ENCODE results near the gene INSYN2A.

The INSYN2A gene

GRCh38 chr10:127151541-127151940, 44.9 kb downstream of the INSYN2A start:
- no peak for DNase-seq

DNA sequence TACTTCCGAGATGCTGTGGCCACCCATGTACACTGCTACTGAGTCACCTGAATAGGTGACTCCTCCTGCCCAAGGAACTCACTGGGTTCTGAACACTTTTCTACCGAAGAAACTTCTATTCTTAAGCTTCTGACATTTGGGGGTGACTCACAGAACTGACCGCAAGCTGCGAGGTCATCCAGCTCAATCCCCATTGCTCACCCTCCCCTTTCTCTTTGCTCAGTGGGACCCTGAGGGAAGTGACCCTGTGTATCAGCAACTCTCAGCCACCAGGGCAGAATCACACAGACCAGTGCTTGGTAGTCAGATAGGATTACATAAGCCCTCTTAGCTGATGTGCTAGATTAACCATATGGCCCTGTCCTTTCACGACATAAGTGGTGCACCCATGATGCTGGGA, 46.3 kb downstream of the INSYN2A start:
- no peak for DNase-seq

DNA sequence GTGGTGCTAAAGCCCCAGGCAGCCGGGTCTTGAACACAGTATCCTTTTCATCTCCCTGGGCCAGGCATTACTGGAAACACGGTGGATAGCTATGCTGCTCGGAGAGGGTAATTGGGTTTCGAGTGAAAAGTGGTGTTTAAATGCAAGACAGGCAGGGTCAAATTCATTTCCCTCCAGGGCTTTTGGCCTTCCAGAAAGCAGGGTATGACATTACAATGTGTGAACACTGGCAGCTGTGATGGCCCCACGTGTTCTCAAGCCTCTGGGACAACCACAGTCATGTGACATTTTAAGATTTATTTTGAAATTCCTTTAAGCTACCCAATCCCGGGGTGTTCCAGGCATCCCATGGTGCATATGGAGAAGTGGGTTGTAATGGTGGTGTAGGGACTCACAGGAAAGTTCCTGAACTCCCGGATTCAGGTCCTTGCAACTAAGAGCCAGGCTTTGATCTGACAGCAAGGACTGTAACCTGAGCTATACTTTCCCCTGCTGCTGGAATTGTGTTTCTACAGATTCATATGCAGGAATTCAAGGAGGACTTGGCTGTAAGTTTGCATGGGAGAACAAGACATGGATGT, 46.8 kb downstream of the INSYN2A start:
- no peak for DNase-seq

GRCh38 chr10:127148933-127149220, 47.5 kb downstream of the INSYN2A start:
- DNase-seq: no peak

DNA sequence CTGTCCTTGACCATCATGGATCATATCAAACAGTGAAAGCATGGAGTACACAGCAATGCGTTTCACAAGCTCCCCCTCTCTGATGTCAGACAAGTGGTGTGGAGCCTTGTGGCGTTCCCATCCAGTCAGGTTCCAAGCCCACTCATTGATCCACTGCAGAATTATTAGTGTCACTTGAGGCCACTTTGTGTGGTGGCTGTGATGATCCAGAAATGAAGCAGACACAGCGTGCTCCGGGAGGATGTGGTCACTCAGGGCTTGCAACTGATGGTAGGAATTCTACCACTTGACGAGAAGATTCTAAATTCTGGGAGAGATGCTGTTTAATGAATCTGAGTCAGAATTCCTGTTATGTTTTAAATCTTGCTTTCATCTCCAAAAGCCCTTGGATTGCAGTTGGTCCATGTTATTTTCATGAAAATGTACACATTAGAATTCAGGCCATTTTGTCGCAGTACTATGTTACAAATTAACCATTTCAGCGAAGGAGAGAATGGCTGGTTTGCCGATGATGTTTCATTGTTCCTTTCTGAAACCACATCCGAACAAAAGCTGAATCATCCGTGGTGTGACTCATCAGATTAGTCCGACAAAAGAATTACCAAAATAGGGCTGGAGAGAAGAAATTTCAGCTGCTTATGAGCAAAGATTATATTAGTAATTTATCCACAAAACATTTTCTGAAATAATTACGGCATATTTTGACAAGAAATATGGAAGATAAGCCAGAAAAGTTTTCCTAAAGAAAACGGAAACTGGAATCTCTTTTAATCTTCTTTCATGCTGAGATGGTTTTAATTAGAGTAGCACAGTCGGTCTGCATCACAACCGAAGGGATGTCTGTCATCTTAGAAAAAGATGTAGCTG, 48.1 kb downstream of the INSYN2A start:
- no peak for DNase-seq

DNA sequence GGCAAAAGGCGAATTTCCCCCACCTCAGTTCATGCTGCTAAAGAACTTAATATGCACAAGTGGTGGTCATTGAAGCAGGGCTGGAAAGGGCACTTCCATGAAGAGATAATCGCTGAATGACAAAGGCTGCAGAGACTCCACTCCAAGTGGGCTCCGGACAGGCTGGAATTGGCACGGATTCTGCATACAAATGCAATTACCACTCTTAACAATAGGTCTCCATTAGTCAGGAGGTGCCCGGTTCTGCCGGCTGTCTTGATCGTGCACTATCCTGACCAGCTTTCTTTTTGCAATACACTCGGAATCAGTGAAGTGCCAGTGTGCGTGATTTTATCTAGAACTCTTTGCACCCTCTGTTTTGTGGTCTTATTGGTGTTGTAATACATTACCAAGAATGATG, 49.7 kb downstream of the INSYN2A start:
- no peak for DNase-seq
